GM18951 (cell line): ENCODE measurements around the gene CDK15.

Experiments used
- POLR2A ChIP-seq: IDR thresholded peaks from 4 replicates; pipeline ENCODE4 v1.6.1; 2011; ENCODE audit warnings: mild to moderate bottlenecking; ENCODE audit not compliant: insufficient read length, insufficient read depth; ENCODE audit errors: extremely low read depth
- in situ Hi-C: fragments of 300-500 bp; cut with MboI; formaldehyde crosslinking; loops from one replicate; pipeline ENCODE4 v1.12.0; 2022; ENCODE audit warnings: low sequenced_read_pairs, mixed read lengths, inconsistent platforms; ENCODE audit not compliant: unreplicated experiment

The CDK15 gene

DNA sequence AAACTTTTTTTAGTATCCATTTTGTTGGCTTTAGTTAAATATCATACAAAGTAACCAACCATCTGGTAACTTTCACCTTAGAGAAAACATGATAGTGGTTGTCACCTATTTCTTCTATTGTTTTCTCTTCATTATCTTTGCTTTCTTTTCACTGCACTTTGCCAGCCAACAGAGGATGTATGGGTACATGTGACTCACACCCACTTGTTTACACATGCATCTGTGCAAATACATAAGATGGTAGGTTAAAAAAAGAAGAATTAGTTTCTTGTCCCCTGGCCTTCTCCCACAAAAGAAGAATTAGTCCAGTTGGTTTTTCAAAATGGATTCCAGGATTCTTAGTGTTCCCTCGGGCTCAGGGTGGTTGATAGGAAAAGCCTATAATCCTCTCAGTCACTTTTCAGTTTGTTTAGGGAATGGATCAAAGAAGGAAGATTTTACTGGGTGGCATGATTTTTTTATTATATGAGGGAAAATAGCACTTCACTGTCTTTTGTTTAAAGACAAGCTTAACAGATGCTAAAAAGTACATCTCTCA lies 46.6 kb downstream of the CDK15 start:
- in situ Hi-C loops, result loop anchor here (25.0 kb wide), 1 partner anchor 334 kb away; no protein-coding TSS in a partner anchor
- TF ChIP-seq POLR2A, result no peak

GRCh38 chr2:201854221-201854801 lies 48.0 kb downstream of the CDK15 start:
- in situ Hi-C loops, result loop anchor here (25.0 kb wide), 1 partner anchor 333 kb away; no protein-coding TSS in a partner anchor
- no peak for TF ChIP-seq POLR2A

GRCh38 chr2:201854841-201855240 lies 48.5 kb downstream of the CDK15 start:
- in situ Hi-C loops, result loop anchor here (25.0 kb wide), 1 partner anchor 332 kb away; no protein-coding TSS in a partner anchor
- TF ChIP-seq POLR2A, result no peak

DNA sequence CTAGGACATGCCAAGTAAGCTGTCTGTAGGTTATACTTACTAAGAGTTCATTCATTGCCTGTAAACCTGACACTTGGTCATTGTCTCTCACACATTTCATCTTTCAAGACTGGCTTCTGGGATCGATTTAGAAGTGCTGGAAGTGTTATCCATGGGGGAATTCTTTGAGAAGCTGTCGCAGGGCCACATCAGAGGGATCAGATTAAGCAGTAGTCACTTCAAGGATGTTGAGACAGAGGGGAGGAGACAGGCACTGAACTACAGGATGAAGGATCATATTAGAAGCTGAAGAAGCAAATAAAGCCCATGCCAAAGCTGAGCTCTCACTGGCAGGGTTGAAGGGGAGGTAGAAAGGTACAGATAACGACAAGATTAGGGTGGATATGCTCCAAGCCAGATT lies 49.0 kb downstream of the CDK15 start:
- TF ChIP-seq POLR2A, result no peak
- in situ Hi-C loops, result loop anchor here (25.0 kb wide), 1 partner anchor 332 kb away; no protein-coding TSS in a partner anchor

DNA sequence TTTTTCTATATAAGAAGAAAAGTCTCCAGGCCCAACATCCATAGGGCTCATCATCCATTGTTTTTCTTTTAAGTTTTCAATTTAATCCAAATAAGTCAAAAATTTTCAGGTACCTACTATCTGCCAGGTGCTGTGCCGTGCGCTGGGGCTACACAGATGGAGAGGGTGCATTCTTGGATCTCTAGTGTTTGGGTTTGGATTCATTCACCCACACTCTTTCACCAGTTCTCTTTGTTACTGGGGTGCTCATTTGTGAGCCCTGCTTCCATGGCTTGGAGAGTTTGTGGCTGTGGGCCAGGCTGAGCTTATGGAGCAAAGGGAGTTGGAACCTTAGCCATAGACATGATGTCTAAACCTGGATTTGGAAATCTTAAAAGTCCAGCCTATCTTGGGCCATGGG lies 51.0 kb downstream of the CDK15 start:
- no peak for TF ChIP-seq POLR2A
- in situ Hi-C loops, result loop anchor here (25.0 kb wide), 1 partner anchor 330 kb away; no protein-coding TSS in a partner anchor

GRCh38 chr2:201858281-201859184 lies 52.2 kb downstream of the CDK15 start:
- in situ Hi-C loops, result loop anchor here (25.0 kb wide), 1 partner anchor 329 kb away; no protein-coding TSS in a partner anchor
- TF ChIP-seq POLR2A, result no peak

DNA sequence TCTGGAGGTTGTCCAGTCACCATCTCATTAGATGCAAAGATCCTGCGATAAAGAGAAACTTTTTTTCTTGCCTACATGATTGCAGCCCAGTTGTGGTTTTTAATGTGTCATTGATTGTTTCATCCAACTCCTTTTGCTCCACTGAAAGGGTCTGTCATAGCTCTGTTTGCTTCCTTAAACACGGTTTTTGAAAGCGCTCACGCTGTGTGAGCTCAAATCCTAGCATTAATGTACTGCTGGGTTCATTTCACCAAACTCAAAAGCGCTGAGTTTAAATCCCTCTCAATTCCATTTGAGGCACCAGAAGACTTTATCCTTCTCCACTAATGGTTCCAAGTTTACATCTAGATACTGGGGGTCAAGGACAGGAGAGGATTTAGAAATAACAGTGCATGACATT lies 53.6 kb downstream of the CDK15 start:
- TF ChIP-seq POLR2A, result no peak
- in situ Hi-C loops, result loop anchor here (25.0 kb wide), 1 partner anchor 327 kb away; no protein-coding TSS in a partner anchor

DNA sequence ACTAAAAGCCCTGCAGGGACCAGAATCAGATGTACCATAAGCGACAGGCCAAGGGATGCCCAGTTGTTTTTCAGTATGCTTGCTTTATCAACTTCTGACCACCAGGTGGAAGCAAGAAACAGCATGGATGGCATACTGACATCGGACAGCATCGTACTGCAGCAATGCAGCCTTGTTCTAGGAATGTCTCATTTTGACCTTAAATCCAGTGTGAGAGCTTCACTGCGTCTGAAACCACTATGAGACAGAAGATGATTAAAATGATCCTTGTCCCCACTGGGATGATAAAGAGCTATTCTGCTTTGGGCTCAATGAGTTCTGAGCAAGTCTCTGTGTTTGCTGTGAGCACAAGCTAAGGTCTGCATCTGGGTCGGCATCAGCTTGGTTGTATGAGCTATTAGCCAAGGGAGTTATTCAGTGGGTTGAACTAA lies 54.3 kb downstream of the CDK15 start:
- in situ Hi-C loops, result loop anchor here (25.0 kb wide), 1 partner anchor 327 kb away; no protein-coding TSS in a partner anchor
- TF ChIP-seq POLR2A, result no peak

DNA sequence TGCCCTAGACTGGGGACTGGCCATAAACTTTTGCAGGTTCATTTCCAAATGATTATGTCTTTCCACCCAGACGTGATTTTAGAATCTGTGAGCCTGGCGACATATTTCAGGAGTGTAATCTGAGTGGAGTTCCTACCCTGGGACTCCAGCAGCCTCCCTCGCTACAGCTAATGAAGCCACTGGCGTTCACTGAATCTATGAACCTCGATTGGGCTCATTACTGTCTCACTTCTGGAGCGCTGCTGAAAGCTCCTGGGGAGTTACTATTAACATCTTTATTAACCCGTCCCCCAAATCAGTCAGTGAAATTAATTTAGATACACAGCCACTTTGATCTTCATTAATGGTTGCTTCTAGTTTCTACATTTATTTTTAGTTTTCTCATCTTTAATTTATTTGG lies 56.5 kb downstream of the CDK15 start:
- TF ChIP-seq POLR2A, result no peak
- in situ Hi-C loops, result loop anchor here (25.0 kb wide), 1 partner anchor 324 kb away; no protein-coding TSS in a partner anchor

DNA sequence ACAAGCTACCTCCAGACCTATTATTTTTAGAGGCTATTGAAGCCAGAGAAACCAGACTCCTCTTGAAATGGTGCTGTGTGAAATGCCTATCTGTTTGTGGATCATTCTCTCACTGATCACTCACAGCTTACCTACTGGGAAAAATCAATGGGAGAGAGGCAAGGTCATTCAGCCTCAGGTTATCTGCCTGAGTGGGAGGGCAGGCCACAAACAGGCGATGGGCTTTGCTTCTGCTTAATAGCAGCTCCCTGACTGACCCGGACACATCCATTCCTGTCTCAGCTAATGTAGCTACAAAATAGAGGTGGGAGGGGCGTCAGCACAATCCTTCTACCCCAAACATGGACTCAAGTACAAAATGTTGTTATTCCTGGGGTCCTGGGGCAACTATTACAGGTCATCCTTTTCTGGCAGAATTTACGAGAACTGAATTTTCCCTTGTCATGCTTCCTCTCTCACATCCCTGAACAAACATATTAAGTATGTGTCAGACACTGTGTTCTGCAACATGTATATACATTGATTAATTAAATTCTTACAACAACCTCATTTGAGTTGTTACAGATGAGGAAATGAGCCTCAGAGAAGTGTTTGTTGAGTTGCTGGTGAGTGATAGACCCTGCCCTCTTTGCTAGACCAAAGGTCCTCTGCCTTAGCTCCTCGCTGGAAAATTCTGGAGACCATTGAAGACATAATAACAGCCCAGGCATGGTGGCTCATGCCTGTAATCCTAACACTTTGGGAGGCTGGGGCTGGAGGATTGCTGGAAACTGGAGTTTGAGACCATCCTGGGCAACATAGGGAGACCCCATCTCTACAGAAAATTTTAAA lies 60.5 kb downstream of the CDK15 start:
- no peak for TF ChIP-seq POLR2A
- in situ Hi-C loops, result loop anchor here (25.0 kb wide), 1 partner anchor 320 kb away; no protein-coding TSS in a partner anchor

DNA sequence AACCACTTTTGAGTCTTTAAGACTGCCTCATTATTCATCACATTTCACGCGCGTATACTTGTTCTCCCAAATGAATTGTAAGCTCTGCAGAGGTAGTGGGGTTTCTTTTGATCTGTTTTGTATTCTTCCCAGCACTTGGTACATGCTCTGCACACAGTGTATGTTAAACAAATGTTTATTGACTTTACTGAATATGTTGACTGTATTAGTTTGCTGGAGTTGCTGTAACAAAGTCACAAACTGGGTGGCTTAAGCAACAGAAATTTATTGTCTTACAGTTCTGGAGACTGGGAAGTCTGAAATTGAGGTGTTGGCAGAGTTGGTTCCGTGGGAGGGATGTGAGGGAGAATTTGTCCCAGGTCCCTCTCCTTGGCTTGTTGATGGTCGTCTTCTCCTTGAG lies 65.1 kb downstream of the CDK15 start:
- in situ Hi-C loops, result loop anchor here (25.0 kb wide), 1 partner anchor 316 kb away; no protein-coding TSS in a partner anchor
- TF ChIP-seq POLR2A, result no peak

GRCh38 chr2:201872591-201872990 lies 66.3 kb downstream of the CDK15 start:
- in situ Hi-C loops, result loop anchor here (25.0 kb wide), 1 partner anchor 315 kb away; no protein-coding TSS in a partner anchor
- no peak for TF ChIP-seq POLR2A
